ENCODE results near the gene SERTAD3.
"Not testable (repeated sequence)": the region's sequence is repeated elsewhere in the genome, so short reads cannot be mapped to it uniquely, and the experiment has no call there.

The SERTAD3 gene, protein sequence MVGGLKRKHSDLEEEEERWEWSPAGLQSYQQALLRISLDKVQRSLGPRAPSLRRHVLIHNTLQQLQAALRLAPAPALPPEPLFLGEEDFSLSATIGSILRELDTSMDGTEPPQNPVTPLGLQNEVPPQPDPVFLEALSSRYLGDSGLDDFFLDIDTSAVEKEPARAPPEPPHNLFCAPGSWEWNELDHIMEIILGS

GRCh38 chr19:40444000-40444824, at the start of gene SERTAD3:
SERTAD3 (minus strand) TSS chr19:40444335; CDS start chr19:40442080, 2,255 bp downstream.
- peak; percentile 92 for DNase-seq (ENCODE audit: low read depth)

DNA sequence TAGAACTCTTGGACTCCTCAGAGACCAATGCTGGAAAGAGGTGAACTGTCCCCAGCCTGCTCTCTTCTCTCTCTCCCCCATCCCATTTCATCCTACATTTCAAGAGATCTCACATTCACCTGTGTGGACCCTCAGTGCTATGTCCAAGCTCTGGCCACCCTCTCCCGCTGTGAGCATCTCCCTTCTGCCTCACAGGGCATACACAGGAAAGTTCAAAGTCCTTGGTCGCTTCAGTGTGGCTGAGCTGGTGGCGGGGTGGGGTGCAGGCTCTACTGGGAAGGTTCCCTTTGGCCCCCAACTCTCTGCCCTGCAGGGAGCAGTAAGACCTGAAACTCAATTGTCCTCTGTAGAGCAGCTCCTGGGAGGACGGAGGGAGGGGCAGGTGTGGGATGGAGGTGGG, 49.6 kb upstream of the SERTAD3 start:
- no peak for DNase-seq (ENCODE audit: low read depth)

- no peak for DNase-seq (ENCODE audit: low read depth)
These were observed 48.1 kb upstream of the SERTAD3 start for GRCh38 chr19:40492274-40492673.

DNA sequence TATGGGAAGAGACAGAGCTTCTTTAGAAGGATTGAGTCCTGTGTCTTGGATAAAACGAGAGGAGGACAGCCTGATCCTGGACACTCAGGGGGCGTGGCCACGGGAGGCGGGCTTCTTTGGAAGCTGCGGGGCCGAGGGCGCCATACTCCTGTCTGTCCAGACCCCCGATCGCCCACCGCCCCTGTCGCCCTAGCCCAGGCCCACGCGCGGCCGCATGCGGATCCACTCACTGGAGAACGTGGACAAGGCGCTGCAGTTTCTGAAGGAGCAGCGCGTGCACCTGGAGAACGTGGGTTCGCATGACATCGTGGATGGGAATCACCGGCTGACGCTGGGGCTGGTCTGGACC, 45.7 kb upstream of the SERTAD3 start:
- no peak for DNase-seq (ENCODE audit: low read depth)

DNA sequence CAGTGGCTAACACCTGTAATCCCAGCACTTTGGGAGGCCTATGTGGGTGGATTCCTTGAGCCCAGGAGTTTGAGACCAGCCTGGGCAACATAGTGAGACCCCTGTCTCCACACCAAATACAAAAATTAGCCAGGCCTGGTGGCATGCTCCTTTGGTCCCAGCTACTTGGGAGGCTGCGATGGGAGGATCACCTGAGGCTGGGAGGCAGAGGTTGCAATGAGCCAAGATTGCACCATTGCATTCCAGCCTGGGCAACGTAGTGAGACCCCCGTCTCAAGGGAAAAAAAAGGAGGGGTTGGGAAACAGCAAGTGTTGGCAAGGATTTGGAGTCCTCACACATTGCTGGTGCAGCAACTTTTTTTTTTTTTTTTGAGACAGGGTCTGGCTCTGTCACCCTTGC, 41.9 kb upstream of the SERTAD3 start:
- DNase-seq (ENCODE audit: low read depth): no peak

DNA sequence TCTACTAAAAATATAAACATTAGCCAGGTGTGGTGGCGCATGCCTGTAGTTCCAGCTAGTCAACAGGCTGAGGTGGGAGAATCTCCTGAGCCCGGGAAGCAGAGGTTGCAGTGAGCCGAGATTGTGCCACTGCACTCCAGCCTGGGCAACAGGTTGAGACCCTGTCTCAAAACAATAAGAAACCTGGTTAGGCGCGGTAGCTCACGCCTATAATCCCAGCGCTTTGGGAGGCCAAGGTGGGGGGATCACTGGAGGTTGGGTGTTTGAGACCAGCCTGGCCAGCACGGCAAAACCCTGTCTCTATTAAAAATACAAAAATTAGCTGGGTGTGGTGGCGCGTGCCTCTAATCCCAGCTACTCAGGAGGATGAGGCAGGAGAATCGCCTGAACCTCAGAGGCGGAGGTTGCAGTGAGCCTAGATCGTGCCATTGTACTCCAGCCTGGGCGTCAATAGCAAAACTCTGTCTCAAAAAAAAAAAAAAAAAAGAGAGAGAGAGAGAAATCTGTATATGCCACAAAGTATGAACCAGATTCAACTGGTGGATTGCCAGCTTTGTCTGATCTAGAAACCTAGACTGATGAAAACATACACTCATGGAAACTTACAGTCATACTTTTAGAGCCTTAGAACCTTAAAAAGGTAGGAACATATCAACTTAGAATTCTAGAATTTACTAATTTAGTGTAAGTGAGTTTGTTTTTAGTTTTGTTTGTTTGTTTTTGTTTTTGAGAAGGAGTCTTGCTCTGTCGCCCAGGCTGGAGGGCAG, 31.9 kb upstream of the SERTAD3 start:
- DNase-seq (ENCODE audit: low read depth): not testable (repeated sequence)

GRCh38 chr19:40474737-40475136, 30.6 kb upstream of the SERTAD3 start:
- no peak for DNase-seq (ENCODE audit: low read depth)

GRCh38 chr19:40472516-40472915, 28.4 kb upstream of the SERTAD3 start:
- no peak for DNase-seq (ENCODE audit: low read depth)

DNA sequence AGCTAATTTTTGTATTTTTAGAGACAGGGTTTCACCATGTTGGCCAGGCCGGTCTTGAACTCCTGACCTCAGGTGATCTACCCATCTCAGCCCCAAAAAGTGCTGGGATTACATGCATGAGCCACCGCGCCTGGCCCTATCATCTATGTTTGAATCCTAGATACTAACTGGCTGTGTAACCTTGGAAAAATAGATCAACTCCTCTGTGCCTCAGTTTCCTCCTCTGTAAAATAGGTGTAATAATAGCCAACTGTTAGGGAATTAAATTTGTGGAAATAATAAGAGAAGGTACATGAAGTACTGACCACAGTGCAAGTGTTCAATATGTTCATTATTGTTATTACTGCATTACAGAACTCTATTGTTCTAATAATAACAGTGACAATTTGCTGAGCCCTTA, 27.0 kb upstream of the SERTAD3 start:
- no peak for DNase-seq (ENCODE audit: low read depth)

- no peak for DNase-seq (ENCODE audit: low read depth)
These were observed 24.9 kb upstream of the SERTAD3 start for GRCh38 chr19:40469011-40469410.

DNA sequence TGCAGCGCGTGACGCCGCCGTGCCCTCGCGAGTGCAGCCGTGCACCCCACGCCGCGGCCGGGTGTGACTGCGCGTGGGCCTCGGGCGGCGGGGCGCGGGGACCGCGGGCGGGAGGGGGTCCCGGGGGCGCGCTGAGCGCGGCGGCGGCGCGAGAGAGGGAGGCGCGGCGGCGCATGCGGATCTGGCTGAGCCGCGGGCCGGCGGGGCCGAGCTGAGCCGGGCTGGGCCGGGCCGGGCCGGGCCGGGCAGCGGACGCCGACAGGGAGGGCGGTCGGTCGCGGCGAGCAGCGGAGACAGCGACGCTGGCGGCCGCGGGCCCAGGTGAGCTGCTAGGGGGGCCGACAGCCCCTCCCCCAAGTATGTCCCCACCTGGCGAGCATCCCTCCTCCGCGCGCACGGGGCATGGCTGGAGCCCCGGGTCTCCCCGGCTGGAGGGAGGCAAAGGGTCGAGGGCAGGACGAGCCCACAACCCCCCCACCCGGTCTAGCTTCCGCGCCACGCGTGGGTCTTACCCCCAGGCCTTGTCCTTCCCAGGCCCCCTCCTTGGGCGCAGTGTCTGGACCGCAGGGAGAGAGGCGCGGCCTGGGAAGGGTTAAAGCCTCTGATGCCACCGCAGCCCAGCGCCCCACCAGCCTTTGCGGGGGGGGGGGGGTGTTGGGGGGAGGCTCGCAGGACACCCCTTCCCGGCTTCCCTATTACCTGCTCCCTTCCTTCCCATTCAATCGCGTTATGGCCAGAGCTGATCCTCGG, 23.0 kb upstream of the SERTAD3 start, which contains the start of gene SPTBN4:
SPTBN4 (plus strand) TSS at position 17 of the 750 bp plus-strand sequence. CDS start 5,621 bp downstream, outside the sequence.
- no peak for DNase-seq (ENCODE audit: low read depth)

- peak; percentile 76 for DNase-seq (ENCODE audit: low read depth)
These were observed 22.3 kb upstream of the SERTAD3 start for GRCh38 chr19:40466219-40466984.

- peak; percentile 97 for DNase-seq (ENCODE audit: low read depth)
These were observed 21.6 kb upstream of the SERTAD3 start, which contains the start of gene BLVRB for GRCh38 chr19:40465557-40466218. BLVRB (minus strand) TSS chr19:40465745; CDS start chr19:40465688, 57 bp downstream.

DNA sequence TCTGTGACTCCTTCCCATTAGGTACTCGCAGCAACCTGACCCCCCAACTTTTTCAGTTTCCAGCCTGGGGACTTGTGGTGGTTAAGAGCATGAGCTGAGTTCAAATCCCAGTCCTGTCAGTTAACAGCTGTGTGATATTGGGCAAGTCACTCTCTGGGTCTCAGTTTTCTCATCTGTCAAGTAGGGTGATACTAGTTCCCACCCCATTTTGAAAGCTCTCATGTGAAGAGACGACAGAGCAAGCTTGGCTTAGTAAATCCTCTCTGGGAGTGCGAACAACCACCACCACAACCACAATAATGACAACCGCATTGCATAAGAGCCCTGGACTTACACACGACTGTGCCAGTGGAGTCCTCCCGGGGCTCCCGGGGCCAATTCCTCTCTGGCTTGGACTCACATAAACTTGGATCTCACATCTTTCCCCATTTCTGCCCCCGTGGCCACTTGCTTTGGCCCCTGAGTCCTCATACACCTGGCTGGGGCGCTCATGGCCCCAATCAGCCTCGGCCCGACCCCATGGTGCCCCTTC, 21.0 kb upstream of the SERTAD3 start:
- DNase-seq (ENCODE audit: low read depth): no peak

DNA sequence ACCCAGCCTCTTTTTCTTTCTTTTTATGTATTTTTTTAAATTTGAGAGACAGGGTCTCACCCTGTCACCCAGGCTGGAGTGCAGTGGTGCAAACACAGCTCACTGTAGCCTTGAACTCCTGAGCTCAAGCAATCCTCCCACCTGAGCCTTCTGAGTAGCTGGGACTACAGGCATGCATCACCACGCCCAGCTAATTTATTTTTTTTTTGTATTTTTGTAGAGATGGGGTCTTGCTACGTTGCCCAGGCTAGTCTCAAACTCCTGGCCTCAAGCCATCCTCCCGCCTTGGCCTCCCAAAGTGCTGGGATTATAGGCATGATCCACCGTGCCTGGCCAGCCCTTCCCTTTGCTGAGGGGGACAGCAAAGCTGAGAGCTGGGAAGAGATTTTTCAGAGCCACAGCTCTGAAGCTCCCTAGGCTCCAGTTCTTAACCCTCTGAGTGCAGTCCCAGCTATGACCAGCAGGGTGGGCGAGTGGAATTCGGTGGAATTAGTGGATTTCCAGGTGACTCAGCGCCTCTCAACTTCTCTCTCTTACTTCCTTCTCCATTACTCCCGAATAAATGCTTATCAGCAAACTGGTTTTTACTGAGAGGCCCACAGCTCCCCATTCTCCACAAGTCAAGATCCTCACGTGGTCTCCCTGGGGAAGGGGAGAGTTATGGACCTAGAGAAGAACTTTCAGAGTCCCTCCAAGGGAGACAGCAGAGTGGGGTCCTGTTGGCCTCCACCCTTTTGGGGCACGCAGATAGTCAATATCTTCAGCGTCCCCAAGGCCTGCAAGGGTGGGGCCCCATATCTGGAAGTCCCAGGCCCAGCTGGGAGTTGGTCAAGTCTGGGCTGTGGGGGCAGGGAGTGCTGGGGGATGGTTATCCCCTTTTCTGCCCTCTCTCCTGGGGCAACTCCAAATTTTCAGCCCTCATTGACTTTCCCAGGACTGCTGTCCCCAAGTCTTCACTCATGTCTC, 20.2 kb upstream of the SERTAD3 start:
- DNase-seq (ENCODE audit: low read depth): peak; percentile 33

- not testable (repeated sequence) for DNase-seq (ENCODE audit: low read depth)
These were observed 19.5 kb upstream of the SERTAD3 start for GRCh38 chr19:40463587-40464037.

DNA sequence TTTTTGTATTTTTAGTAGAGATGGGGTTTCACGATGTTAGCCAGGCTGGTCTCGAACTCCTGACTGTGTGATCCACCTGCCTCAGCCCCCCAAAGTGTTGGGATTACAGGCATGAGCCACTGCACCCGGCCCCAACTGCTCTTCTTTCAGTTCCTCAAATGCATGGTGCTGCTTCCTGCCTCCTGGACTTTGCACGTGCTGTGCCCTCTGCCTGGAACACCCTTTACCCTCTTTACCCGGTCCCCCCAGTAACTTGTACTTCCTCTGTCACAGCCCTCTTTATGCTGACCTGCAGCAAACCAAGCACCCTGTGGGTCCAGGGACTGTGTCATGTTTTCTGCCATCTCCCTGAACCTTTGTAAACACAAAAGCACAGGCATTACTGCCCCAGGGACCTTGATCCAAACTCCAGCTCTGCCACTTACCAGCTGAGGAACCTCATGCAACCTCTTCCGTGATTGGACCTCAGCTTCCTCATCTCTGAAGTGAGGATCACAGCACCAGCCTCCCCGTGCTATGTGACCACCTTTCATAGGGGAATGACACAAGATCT, 17.6 kb upstream of the SERTAD3 start:
- DNase-seq (ENCODE audit: low read depth): no peak

DNA sequence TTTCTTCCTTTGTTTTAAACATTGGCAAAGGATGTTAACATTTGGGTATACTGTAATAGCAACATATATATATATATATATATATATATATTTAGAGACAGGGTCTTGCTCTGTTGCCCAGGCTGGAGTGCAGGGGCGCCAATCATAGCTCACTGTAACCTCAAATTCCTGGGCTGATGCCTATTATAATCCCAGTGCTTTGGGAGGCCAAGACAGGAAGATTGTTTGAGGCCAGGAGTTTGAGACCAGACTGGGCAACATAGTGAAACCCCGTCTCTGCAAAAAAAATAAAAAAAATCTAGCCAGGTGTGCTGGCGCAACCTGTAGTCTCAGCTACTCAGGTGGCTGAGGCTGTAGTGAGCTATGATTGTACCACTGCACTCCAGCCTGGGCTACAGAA, 16.1 kb upstream of the SERTAD3 start:
- no peak for DNase-seq (ENCODE audit: low read depth)

- DNase-seq (ENCODE audit: low read depth): no peak
These were observed 14.5 kb upstream of the SERTAD3 start for GRCh38 chr19:40458597-40458974.
